Fibroblast of pulmonary artery (primary cell): Measurements from ENCODE around the gene ANKS1B.

Source experiments
- DNase-seq: peaks from one replicate; pipeline ENCODE4 v3.0.0-alpha.2; 2010; ENCODE audit warnings: low read depth
- H3K4me3 ChIP-seq: replicated peaks from 2 replicates; pipeline ENCODE4 v1.5.1; 2011; ENCODE audit warnings: low read depth, mild to moderate bottlenecking, control low read depth, low read length, moderate library complexity
- TF ChIP-seq, protein P1 (sequence below): IDR thresholded peaks from 2 replicates; pipeline ENCODE4 v1.5.1; 2011; ENCODE audit warnings: mild to moderate bottlenecking, control low read depth, low read length, inconsistent platforms; ENCODE audit errors: missing control alignments

The ANKS1B gene

DNA sequence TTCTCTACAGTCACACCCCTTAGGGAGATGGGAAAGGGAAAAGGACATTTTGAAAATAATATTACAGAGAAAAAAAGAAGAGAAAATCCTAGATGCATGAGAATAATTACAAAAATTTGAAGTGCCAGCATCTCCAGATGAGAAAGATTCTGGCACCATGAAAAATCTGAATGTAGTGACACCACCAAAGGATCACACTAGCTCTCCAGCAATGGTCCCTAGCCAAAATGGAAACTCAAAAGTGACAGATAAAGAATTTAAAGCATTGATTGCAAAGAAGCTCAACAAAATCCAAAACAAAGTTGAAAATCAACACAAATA is 364.6 kb downstream of the ANKS1B start:
- DNase-seq: no peak
- H3K4me3 ChIP-seq: no peak overlapping the region
- TF ChIP-seq, protein P1, sequence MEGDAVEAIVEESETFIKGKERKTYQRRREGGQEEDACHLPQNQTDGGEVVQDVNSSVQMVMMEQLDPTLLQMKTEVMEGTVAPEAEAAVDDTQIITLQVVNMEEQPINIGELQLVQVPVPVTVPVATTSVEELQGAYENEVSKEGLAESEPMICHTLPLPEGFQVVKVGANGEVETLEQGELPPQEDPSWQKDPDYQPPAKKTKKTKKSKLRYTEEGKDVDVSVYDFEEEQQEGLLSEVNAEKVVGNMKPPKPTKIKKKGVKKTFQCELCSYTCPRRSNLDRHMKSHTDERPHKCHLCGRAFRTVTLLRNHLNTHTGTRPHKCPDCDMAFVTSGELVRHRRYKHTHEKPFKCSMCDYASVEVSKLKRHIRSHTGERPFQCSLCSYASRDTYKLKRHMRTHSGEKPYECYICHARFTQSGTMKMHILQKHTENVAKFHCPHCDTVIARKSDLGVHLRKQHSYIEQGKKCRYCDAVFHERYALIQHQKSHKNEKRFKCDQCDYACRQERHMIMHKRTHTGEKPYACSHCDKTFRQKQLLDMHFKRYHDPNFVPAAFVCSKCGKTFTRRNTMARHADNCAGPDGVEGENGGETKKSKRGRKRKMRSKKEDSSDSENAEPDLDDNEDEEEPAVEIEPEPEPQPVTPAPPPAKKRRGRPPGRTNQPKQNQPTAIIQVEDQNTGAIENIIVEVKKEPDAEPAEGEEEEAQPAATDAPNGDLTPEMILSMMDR: no peak

DNA sequence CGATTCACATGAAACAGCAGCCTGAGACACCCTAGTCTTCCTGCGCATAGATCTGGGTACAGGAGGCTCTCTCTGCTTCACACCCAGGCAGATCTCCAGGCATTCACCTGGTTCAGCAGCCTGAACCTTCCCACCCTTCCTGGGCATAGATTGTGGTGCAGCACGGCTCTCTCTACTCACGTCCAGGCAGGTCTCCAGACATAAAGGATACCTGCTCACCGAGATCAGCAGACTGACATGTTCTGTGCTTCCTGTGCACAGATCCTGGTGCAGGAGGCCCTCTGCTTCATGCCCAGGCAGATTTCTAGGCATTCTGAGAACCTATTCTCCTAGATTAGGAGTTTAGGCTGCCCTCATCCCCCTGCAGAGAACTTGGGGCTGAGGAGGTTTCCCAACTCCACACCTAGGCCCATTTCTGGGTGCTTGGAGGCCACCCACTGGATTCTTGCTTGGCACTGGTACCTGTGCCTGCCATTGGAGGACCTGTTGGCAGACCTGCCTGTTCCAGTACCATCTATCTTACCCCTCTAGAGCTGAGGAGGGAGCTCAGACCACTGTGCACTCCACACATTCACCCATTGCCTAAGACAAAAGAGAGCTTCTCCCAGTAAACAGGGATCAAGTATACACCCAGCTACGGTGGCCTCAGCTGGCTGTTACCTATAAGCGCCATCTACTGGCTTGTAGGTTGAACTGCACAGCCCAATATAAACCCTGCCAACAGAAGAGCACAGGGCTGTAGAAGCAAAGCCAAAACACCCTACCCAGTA is 365.2 kb downstream of the ANKS1B start:
- peak; percentile 25 for DNase-seq
- TF ChIP-seq, protein P1: peak; percentile 59
- H3K4me3 ChIP-seq: no peak overlapping the region

DNA sequence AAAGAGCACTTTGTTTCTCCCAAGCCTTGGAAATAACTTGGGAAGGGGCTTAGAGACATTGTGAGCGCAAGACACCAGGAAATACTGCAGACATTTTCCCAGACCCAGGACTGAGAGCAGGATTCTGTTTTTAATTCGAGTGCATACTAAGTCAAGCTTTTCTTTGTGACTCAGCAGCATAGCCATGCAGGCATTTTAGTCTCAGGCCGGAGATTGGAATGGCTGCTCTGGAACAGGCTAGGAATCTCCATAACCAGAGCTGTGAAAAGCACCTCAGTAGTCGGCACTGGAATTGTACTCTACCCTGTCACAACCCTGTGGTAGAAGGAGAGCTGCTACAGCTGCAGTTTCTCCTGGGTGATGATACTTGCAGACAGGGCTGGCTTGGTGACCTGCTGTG is 366.1 kb downstream of the ANKS1B start:
- TF ChIP-seq, protein P1: no peak
- DNase-seq: no peak
- H3K4me3 ChIP-seq: no peak overlapping the region

DNA sequence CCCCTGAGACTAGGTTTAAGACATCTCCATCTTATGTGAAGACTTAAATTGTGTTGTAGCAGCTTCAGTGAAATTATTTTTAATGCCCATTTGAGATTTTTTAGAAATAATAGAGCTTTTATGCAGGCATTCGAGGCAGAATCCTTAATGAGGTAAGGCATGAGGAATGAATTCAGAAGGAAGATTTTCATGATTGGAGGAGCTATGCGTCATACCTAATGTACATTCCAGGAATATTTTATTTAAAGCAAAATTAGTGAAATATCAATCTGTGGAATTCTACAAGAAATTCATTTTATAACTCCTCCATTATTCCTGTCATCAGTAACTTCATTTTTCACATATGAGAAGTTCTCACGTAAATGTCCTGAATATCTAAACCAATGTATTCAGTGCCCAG is 373.1 kb downstream of the ANKS1B start:
- H3K4me3 ChIP-seq: no peak overlapping the region
- TF ChIP-seq, protein P1: no peak
- peak; percentile 3 for DNase-seq

DNA sequence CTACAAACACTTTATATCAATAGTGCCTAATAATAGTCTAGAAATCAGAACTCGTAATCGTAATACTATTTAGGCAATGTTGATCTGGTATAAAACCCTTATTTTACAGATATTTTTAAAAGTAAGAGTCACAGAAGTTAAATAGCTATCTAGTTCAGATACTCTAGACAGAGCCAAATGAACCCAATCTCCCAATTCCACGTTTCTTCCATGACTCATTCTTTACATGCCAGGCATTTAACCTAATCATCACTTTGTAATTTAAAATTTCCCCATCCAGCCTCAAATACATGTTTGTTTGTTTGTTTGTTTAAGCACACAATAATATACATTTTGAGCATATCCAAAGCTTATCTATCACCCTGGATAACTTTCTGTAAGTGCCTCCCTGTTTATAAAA is 373.6 kb downstream of the ANKS1B start:
- DNase-seq: peak; percentile 3

DNA sequence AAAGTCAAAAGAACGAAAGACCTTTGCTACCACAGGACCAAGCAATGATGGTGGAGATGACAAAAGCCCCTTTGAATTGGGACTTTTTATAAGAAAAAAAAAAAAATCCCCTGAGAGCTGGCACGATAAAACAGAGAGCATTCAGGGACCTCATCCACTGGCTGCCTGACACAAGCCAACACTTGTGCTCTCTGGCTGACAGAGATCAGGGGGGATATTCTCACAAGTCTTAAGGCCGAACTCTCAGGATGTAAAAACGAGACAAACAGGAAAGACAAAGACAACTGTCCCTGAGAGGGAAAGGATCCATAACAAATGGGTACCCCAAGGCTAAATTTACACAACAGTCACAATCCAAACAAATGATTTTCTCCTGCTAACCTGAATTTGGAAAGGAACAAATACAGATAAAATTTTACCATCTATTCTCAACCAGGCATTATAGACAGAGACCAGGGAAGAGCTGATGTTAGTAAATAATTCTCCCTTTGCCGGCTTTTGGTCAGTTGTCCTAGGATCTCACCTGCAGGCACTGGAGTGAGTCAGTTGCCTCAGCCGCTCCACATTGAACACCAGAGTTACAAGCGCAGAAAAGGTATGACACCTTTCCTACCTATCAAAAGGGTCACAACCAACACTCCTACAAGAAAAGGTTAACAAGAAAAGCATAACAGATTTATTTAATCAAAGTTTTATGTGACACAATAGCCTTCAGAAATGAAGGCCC is 375.1 kb downstream of the ANKS1B start:
- no peak for DNase-seq
- no peak overlapping the region for H3K4me3 ChIP-seq
- TF ChIP-seq, protein P1: no peak

More for the DNA sequence above, 373.6 kb downstream of the ANKS1B start:
- H3K4me3 ChIP-seq: no peak overlapping the region
- TF ChIP-seq, protein P1: no peak
